Measurements from ENCODE around the gene SEC14L2.

DNA sequence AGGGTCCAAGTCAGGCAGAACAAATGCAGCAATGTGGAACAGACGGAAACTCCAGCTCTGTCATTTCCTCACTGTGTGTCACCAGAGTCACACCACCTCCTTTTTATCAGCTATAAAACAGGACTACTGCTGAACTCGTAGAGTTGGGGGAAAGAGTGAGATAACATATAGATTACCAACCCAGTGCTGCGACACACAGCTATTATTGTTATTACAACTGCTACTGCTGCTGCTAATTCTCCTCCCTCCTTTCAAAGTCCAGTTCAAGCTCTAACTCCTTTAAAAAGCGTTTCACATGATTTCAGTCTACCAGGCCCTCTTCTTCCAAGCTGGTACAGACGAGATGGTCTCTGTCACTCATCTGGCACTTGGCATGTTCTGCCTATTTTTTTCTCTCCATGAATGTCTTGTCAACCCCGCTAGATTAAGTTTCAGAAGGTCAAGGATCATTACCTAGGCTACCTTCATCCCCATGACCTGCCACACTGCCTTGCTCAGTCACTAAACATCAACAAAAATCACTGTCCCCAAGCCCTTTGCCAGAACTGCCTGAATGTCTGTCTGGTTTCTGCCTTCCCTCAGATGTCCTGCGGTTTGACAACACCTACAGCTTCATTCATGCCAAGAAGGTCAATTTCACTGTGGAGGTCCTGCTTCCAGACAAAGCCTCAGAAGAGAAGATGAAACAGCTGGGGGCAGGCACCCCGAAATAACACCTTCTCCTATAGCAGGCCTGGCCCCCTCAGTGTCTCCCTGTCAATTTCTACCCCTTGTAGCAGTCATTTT lies 25.1 kb downstream of the SEC14L2 start:
- TF ChIP-seq, protein P1, sequence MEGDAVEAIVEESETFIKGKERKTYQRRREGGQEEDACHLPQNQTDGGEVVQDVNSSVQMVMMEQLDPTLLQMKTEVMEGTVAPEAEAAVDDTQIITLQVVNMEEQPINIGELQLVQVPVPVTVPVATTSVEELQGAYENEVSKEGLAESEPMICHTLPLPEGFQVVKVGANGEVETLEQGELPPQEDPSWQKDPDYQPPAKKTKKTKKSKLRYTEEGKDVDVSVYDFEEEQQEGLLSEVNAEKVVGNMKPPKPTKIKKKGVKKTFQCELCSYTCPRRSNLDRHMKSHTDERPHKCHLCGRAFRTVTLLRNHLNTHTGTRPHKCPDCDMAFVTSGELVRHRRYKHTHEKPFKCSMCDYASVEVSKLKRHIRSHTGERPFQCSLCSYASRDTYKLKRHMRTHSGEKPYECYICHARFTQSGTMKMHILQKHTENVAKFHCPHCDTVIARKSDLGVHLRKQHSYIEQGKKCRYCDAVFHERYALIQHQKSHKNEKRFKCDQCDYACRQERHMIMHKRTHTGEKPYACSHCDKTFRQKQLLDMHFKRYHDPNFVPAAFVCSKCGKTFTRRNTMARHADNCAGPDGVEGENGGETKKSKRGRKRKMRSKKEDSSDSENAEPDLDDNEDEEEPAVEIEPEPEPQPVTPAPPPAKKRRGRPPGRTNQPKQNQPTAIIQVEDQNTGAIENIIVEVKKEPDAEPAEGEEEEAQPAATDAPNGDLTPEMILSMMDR (IDR thresholded peaks at IDR 0.05 in 4 of 5, conservative IDR thresholded peaks at IDR 0.05 in 1 of 5), result no peak
- no peak for TF ChIP-seq POLR2A (IDR thresholded peaks at IDR 0.05)
